HUES48 (cell line): Measurements from ENCODE around the gene DRAM1.
"Not testable (repeated sequence)": the region's sequence is repeated elsewhere in the genome, so short reads cannot be mapped to it uniquely, and the experiment has no call there.

Experiments used
- H3K27ac ChIP-seq: one replicate; pipeline ENCODE4 v1.7.0; 2013; ENCODE audit warnings: low read depth, low read length, inconsistent platforms
- H3K27me3 ChIP-seq: 2 replicates; pipeline ENCODE4 v1.6.1; 2013; ENCODE audit warnings: mild to moderate bottlenecking, low read length; ENCODE audit not compliant: control insufficient read depth, insufficient read depth
- H3K36me3 ChIP-seq: 2 replicates; pipeline ENCODE4 v1.6.1; 2013; ENCODE audit warnings: low read length; ENCODE audit not compliant: control insufficient read depth, insufficient read depth
- H3K4me1 ChIP-seq: 2 replicates; pipeline ENCODE4 v1.6.1; 2013; ENCODE audit warnings: mild to moderate bottlenecking, low read length; ENCODE audit not compliant: control insufficient read depth, insufficient read depth
- H3K4me3 ChIP-seq: 2 replicates; pipeline ENCODE4 v1.5.1; 2013; ENCODE audit warnings: mild to moderate bottlenecking, low read depth, low read length
- H3K9ac ChIP-seq: 2 replicates; pipeline ENCODE4 v1.6.1; 2013; ENCODE audit warnings: mild to moderate bottlenecking, low read depth, low read length, moderate library complexity
- H3K9me3 ChIP-seq: 2 replicates; pipeline ENCODE4 v1.6.1; 2013; ENCODE audit warnings: low read length; ENCODE audit not compliant: control insufficient read depth, insufficient read depth

The DRAM1 gene

DNA sequence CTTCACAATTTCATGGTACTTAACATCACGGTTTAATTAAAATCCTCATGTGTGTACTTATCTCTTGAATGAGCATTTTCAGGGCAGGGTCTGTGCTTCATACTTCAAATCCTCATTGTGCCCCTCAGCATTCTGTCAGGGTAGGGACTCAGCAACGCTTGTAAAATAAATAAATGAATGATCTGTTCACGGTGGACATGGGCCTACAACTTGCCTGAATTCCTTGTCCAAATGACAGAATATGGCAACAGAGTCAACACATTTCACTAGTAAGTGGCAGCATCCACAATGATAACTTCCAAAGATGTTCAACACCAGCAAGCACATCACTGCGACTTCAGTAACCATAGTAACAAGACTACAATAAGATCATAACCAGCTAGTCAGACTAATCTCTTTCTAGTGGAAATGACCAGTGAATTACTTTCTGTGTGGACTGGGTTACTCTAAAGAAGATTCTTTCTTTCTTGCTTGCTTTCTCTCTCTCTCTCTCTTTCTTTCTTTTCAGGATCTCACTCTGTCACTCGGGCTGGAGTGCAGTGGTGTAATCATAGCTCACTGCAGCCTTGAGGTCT is 32.2 kb upstream of the DRAM1 start:
- no peak overlapping the region for H3K4me3 ChIP-seq
- H3K9ac ChIP-seq: no peak overlapping the region
- H3K36me3 ChIP-seq: no peaks in the 10 kb centered on the region
- no peak overlapping the region for H3K27ac ChIP-seq
- no peaks in the 10 kb centered on the region for H3K4me1 ChIP-seq
- no peaks in the 10 kb centered on the region for H3K27me3 ChIP-seq
- H3K9me3 ChIP-seq: no peaks in the 10 kb centered on the region

DNA sequence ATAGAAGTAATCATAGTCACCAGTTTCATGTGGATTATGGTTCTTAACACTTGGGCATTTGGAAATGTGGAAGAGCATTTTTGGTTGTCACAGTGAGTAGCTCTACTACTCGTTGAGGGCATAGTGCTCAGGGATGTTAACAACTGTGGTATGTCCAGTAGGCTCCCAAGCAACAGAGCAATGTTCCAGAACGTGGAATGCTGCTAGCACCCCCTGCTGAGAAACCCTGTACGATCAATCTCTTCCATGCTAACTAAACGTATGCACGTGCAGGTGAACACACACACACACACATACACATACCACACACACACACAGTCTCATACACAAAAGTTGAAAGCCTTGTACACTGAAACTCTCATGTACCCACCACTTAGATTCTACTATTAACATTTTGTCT is 30.1 kb upstream of the DRAM1 start:
- no peak overlapping the region for H3K27ac ChIP-seq
- H3K9ac ChIP-seq: no peak overlapping the region
- no peak overlapping the region for H3K4me3 ChIP-seq
- H3K27me3 ChIP-seq: no peaks in the 10 kb centered on the region
- no peaks in the 10 kb centered on the region for H3K36me3 ChIP-seq
- H3K9me3 ChIP-seq: no peaks in the 10 kb centered on the region
- no peaks in the 10 kb centered on the region for H3K4me1 ChIP-seq

DNA sequence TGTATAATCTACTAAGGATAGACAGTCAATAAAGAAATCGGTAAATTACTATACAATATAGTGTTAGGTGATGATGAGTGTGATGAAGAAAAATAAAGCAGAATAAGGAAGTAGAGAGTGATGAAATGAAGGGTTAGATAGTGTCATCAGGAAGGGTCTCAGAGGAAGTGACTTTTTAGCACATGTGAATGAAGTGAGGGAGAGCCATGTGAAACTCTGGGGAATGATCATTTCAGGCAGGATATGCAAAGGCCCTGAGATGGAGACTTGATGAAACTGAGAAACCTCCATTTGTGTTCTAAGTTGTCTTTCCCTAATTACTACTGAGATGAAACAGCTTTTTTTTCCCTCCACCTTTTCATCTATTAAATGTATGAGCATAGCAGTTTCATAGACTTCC is 27.2 kb upstream of the DRAM1 start:
- Histone ChIP-seq H3K27me3 (no peaks in the 10 kb centered on the region), H3K36me3 (no peaks in the 10 kb centered on the region), H3K27ac (no peak overlapping the region)

DNA sequence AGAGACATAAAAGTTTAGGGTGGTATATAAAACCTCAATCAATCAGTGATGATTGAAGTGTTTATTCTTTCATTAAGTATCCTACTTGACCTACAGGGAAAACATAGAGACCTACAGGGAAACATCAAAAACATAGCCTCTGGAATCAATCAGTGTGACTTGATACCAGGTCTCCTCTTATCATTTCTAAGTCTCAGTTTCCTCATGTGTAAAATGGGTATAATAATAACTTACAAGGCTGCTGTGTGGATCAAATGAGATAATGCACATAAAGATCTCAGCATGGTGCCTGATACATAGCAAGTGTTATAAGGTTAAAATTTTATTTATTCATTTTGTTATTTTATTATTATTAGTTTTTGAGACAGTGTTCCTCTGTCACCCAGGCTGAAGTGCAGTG is 24.4 kb upstream of the DRAM1 start:
- H3K27ac ChIP-seq: no peak overlapping the region
- no peaks in the 10 kb centered on the region for H3K27me3 ChIP-seq
- no peak overlapping the region for H3K9ac ChIP-seq
- H3K4me3 ChIP-seq: no peak overlapping the region
- H3K9me3 ChIP-seq: no peaks in the 10 kb centered on the region
- no peaks in the 10 kb centered on the region for H3K4me1 ChIP-seq
- no peaks in the 10 kb centered on the region for H3K36me3 ChIP-seq

More for the DNA sequence above, 27.2 kb upstream of the DRAM1 start:
- no peak overlapping the region for H3K9ac ChIP-seq
- no peaks in the 10 kb centered on the region for H3K9me3 ChIP-seq
- H3K4me3 ChIP-seq: no peak overlapping the region
- H3K4me1 ChIP-seq: no peaks in the 10 kb centered on the region

- Histone ChIP-seq H3K9ac (no peak overlapping the region), H3K4me3 (no peak overlapping the region), H3K27ac (no peak overlapping the region), H3K36me3 (no peaks in the 10 kb centered on the region), H3K9me3 (no peaks in the 10 kb centered on the region), H3K4me1 (no peaks in the 10 kb centered on the region), H3K27me3 (no peaks in the 10 kb centered on the region)
Measured at GRCh38 chr12:101854747-101855146, 22.6 kb upstream of the DRAM1 start.

GRCh38 chr12:101855364-101855884 is 22.0 kb upstream of the DRAM1 start:
- H3K9me3 ChIP-seq: no peaks in the 10 kb centered on the region
- no peak overlapping the region for H3K4me3 ChIP-seq
- H3K27me3 ChIP-seq: no peaks in the 10 kb centered on the region
- H3K4me1 ChIP-seq: no peaks in the 10 kb centered on the region
- H3K36me3 ChIP-seq: no peaks in the 10 kb centered on the region
- no peak overlapping the region for H3K9ac ChIP-seq
- H3K27ac ChIP-seq: no peak overlapping the region

GRCh38 chr12:101855976-101856375 is 21.4 kb upstream of the DRAM1 start:
- Histone ChIP-seq H3K9me3 (no peaks in the 10 kb centered on the region), H3K27ac (no peak overlapping the region), H3K36me3 (no peaks in the 10 kb centered on the region), H3K4me3 (no peak overlapping the region), H3K4me1 (no peaks in the 10 kb centered on the region), H3K9ac (no peak overlapping the region), H3K27me3 (no peaks in the 10 kb centered on the region)

DNA sequence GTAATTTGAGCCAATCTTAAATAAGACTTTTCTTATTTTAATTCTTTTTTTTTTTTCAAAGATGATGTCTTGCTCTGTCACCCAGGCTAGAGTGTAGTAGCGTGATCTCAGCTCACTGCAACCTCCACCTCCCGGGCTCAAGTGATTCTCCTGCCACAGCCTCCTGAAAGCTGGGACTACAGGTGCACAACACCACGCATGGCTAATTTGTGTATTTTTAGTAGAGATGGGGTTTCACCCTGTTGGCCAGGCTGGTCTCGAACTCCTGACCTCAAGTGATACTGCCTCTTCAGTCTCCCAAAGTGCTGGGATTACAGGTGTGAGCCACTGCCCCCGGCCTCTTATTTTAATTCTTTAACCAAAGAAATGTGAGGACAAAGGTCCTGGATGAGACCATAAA is 20.8 kb upstream of the DRAM1 start:
- not testable (repeated sequence) for H3K36me3 ChIP-seq, H3K9ac ChIP-seq, H3K4me3 ChIP-seq, H3K27me3 ChIP-seq, H3K27ac ChIP-seq, H3K9me3 ChIP-seq, H3K4me1 ChIP-seq

DNA sequence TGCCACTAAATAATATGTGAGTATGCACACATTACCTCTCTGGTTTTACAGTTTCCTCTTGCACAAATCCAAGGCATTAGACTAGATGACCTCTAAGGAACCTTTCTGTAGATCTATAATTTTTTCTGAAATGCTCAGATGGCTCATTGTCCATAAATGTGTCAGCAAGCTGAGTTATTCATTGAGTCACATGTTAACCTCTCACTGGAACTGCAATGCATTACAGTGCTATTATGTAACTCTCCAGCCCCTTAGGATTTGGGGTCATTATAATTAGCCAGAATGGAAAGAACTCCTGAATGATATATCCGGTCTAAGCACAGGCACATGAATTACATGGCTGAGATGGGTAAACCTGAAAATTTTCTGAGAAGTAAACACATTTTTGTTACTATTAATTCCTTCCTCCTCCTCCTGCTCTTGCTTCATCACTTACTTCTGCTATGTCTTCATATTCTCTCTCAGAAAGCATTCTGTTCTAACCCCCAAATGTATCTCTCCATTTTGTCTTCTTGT is 20.3 kb upstream of the DRAM1 start:
- Histone ChIP-seq H3K9me3 (no peaks in the 10 kb centered on the region), H3K27me3 (no peaks in the 10 kb centered on the region), H3K9ac (no peak overlapping the region), H3K36me3 (no peaks in the 10 kb centered on the region), H3K4me1 (no peaks in the 10 kb centered on the region), H3K27ac (no peak overlapping the region), H3K4me3 (no peak overlapping the region)

GRCh38 chr12:101858361-101858760 is 19.0 kb upstream of the DRAM1 start:
- Histone ChIP-seq H3K9me3 (no peaks in the 10 kb centered on the region), H3K27me3 (no peaks in the 10 kb centered on the region), H3K27ac (no peak overlapping the region), H3K36me3 (no peaks in the 10 kb centered on the region), H3K9ac (no peak overlapping the region), H3K4me1 (no peaks in the 10 kb centered on the region), H3K4me3 (no peak overlapping the region)

GRCh38 chr12:101859664-101860607 is 17.4 kb upstream of the DRAM1 start:
- H3K4me1 ChIP-seq: no peaks in the 10 kb centered on the region

More at GRCh38 chr12:101859664-101860607, 17.4 kb upstream of the DRAM1 start:
- Histone ChIP-seq H3K27ac (no peak overlapping the region), H3K36me3 (no peaks in the 10 kb centered on the region), H3K27me3 (no peaks in the 10 kb centered on the region), H3K4me3 (no peak overlapping the region), H3K9ac (no peak overlapping the region), H3K9me3 (no peaks in the 10 kb centered on the region)
